ENCODE data around the gene CRP.
"Not testable (repeated sequence)": the region's sequence is repeated elsewhere in the genome, so short reads cannot be mapped to it uniquely, and the experiment has no call there.

Gene CRP, protein sequence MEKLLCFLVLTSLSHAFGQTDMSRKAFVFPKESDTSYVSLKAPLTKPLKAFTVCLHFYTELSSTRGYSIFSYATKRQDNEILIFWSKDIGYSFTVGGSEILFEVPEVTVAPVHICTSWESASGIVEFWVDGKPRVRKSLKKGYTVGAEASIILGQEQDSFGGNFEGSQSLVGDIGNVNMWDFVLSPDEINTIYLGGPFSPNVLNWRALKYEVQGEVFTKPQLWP

GRCh38 chr1:159714529-159714928 is at the start of gene CRP:
TSS of gene CRP (minus strand) at chr1:159714589. CDS start at chr1:159714485, 104 bp downstream.
- no peak within 1 kb of the TSS for H3K4me3 ChIP-seq (ENCODE audit: low read depth, low read length)

DNA sequence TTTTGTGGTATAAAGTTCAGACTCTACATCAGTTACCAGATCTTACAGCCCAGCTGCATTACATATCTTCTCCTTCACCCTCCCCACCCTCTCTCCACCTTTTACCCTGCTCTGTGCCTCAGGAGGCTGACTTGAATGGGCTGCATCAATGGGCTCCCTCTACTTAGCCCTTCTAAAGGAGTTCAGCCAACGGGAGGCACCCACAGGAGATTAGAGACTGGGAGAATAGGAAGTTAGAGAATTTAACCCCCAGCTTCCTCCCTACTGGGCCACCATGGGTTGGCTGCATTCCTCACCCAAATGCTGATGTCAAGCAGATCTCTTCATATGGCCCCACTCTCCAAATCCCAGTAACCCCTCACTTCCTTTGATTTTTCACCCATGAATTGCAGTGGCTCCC is 49.3 kb upstream of the CRP start:
- no peak overlapping the region for H3K4me3 ChIP-seq (ENCODE audit: low read depth, low read length)

GRCh38 chr1:159756397-159756796 is 42.0 kb upstream of the CRP start:
- H3K4me3 ChIP-seq (ENCODE audit: low read depth, low read length), result no peak overlapping the region

DNA sequence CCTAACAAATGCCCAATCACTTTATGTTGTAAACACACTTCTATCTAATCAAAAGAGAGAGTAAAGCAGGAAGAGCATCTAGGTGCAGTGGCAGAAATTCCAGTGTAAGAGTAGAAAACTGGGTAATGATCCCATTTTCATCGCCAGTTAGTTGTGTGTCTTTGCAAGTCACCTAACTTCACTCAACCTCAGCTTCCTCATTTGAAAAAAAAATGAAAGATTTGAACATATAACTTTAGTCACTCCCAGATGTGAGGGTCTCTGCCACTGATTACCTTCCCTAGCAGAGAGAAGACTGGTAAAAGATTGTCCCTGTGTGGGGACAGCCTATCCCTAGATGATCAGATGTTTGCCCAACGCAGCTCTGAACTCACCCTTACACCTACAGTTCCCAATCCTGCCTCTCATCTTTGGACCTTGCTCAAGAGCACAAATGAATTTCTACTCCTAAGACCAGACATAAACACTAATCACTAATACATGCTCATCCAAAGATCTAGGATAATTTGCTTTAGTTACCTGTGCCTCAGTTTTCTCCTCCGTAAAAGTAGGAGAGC is 41.1 kb upstream of the CRP start:
- H3K4me3 ChIP-seq (ENCODE audit: low read depth, low read length), result no peak overlapping the region

DNA sequence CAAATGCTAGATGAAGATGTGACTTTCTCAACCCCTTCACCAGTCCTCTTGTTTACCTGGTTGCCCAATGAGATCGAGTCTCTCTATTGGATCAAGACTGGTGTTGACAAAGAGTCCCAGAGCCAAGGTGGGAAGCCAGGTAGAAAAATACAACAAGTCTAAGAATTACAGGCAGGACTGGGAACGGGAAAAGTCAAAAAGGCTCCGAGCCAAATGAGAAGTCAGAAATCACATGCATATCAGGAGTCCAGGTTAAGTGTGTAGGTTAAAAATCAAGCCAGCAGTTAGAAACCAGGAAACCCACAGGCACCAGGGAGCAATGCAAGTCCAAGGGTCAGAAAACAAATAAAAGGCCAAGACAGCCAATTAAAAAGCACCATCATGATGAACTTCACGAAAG is 39.0 kb upstream of the CRP start:
- no peak overlapping the region for H3K4me3 ChIP-seq (ENCODE audit: low read depth, low read length)

DNA sequence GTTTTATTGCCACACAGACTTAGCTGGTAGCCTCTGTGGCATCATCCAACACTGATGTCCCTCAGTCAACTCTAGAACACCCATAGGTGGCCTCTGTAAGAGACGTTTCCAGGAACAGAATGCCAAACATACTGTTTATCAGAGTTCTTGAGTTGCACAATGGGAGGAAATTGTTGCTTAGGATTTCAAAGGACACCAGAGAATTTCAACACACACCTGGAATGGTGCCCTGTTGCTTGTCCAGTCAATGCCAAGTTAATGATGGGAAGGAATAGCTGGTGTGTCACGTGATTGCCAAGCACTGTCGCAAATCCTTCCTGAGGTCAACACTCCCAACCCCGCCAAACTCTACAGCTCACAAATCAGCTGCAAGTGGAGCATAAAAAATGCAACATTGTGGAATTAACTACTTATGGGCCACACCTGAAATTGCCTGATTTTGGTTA is 37.8 kb upstream of the CRP start:
- H3K4me3 ChIP-seq (ENCODE audit: low read depth, low read length), result no peak overlapping the region

DNA sequence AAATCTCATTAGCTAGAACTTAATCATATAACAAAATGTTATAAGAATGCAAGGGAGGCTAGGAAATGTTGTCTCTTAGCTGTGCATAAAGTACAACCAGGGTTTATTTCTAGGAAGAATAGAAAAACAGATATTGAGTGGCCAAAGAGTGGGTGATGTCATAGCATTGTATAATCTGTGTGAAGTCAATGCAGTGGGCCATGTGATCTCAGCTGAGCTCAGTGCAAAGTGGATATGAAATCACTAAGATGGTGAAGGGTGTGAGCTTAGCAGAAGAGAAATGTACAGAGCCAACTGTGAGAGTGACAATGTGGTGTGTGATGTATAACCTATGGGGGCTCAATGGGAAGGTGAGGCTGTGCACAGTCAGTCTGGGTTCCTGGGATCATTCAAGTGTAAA is 36.6 kb upstream of the CRP start:
- no peak overlapping the region for H3K4me3 ChIP-seq (ENCODE audit: low read depth, low read length)

- no peak overlapping the region for H3K4me3 ChIP-seq (ENCODE audit: low read depth, low read length)
These were observed 36.2 kb upstream of the CRP start for GRCh38 chr1:159750621-159751020.

DNA sequence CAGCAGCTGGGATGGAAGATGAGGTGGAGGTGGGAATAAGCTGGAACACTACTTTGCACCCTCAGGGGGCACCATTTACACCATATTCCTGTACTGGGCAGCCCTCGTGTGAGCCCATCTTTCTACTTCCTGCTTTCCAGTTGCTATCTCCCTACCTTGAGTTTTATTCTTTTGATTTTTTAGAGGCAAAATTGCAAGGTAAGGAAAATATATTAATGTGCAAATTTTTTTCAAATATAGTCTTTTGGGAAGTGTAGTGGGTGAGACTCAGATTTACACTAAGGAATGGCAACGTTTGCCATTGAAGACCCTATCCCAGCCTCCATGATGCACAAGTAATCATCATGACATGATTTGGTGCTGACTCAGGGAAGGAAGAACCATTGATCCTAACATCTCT is 35.2 kb upstream of the CRP start:
- no peak overlapping the region for H3K4me3 ChIP-seq (ENCODE audit: low read depth, low read length)

GRCh38 chr1:159748370-159748769 is 34.0 kb upstream of the CRP start:
- H3K4me3 ChIP-seq (ENCODE audit: low read depth, low read length), result no peak overlapping the region

DNA sequence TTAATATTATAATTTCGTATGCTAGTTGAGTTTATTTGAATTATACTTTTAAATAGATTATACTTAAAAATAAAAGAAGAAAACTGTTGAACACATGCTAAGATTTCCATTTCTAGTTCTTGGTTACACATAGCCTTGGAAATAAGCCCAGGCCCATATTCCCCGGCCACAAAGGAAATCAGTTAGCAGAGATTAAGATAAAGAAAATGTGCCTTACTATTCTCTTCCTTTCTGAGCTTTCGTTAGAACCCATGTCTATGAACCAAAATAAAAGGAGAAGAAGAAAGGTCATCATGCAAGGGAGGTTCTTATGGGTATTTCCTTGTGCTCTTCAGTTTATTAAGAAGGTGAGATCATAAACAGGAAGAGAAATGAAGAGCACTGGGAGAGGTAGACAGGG is 32.3 kb upstream of the CRP start:
- H3K4me3 ChIP-seq (ENCODE audit: low read depth, low read length), result no peak overlapping the region

DNA sequence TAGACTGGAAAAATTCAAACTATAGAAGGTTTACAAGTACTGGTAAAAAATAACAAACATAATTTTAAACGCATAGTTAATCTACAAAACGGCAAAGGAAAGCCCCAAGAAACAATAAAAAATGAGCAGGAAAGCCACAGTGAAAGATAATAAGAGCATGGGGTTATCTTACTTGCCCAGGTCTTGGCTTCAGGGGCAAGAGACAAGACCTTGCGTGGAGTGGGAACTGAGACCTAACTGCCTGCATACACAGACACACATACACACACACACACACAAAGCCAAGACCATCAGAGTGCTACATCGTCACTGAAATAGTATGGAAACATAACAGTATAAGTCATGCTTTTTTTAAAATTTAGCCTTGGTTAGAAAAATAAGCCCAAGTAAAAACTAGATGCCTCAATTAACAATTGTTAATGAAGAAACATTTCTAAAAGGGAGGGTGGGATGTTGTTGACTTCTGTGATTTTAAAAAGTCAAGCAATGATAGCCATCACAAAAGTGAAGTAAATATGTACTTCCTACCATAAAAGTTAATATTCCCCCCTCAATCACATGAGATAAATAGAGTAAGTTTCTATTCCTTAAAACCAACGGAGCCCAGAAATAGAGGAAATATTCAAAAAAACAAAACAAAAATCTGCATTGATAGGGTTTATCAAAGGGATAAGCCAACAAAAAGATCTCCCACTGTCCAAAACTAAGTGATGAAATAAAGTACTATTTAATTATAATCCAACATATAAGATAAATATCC is 29.4 kb upstream of the CRP start:
- no peak overlapping the region for H3K4me3 ChIP-seq (ENCODE audit: low read depth, low read length)

DNA sequence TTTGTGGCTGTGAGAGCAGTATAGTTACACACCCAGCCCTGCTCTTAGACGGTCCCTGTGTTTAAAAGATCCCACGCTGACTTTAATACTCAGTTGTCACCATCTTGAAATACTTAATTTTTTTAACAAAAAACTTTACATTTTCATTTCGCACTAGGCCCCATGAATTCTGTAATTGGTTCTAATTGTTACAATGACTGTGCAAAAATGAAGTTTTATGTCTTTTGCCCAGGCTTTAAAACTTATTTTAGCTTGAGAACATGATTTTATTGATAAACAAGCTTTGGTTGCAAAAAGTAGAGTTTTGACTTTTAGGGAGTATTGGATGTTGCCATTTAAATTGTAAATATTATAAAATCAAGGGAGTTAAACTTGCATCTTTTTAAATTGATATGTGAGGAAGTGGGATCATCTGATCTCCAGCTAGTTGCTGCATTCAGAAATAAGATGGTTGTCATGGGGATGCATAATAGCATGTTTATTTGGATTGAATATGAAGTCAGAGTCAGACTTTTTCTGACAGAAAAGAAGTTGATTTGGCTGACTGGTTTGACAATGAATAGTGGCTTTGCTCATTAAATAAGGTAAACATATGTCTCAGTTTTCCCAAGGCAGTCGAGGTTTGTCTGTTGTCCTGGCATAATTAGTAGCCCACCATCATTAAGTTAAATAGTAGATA is 23.0 kb upstream of the CRP start:
- no peak overlapping the region for H3K4me3 ChIP-seq (ENCODE audit: low read depth, low read length)

DNA sequence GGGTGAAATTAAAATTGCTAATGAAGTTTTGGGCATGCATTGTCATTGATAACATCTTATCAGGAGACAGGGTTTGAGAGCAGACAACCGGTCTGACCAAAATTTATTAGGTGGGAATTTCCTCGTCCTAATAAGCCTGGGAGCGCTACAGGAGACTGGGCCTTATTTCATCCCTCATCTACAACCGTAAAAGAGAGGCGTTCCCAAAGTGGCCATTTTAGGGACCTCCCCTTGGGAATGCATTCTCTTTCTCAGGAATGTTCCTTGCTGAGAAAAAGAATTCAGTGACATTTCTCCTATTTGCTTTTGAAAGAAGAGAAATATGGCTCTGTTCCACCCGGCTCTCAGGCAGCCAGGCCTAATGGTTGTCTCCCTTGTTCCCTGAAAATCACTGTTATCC is 8.8 kb upstream of the CRP start:
- H3K4me3 ChIP-seq (ENCODE audit: low read depth, low read length), result not testable (repeated sequence)

DNA sequence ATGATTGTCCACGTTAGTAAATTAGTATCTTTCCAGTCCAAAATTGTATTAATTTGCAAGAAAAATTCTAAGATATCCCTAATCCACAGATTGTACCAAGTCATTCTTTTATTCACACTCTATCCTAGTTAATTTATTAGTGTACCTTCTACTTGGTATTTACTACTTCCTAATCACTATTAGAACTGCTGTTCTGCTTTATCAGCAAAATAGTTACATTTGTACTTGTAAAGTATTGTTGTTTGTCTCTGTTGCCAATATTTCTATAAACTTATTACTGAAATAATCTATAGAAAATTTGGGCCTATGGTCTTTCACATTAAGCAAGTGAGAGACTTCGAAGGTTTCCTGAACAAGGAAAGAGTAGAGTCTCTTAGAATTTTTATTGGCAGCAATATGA is 5.6 kb upstream of the CRP start:
- H3K4me3 ChIP-seq (ENCODE audit: low read depth, low read length), result no peak overlapping the region

DNA sequence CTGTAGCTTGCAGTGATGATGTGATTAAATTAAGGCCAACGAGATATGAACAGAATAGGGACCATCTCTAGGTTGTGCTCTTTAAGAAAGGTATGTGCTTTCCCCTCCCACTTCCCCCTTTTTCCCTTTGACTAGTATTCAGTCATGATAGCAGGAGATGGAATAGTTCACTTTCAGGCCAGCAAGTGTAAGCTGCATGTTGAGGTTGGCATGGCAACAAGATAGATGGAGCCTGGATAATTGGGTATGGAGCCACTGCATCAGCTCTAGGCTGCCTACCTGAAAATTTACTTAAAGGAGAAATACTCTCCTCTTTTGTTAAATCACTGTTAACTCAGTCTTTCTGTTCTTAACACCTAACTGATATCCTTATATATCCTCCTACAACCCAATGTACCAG is 1.5 kb upstream of the CRP start:
- no peak overlapping the region for H3K4me3 ChIP-seq (ENCODE audit: low read depth, low read length)

DNA sequence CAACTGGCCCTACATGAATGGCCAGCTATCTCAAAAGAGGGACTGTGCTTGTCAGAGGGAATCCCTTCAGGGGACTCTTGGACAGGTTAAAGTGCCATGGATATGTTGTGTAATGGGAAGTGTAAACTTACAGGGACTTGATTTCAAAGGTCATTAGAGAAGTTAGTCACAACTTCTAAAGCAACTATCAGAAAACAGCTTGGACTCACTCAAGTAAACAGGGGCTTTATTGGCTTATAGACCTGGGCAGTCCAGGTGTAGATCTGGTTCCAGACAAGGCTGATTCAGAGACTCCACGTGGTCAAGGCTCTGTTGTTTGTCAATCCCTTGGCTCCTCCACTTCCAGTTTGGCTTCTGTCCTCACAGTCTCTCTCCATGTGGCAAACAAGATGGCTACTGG is 2.3 kb downstream of the CRP start:
- H3K4me3 ChIP-seq (ENCODE audit: low read depth, low read length), result no peak overlapping the region

DNA sequence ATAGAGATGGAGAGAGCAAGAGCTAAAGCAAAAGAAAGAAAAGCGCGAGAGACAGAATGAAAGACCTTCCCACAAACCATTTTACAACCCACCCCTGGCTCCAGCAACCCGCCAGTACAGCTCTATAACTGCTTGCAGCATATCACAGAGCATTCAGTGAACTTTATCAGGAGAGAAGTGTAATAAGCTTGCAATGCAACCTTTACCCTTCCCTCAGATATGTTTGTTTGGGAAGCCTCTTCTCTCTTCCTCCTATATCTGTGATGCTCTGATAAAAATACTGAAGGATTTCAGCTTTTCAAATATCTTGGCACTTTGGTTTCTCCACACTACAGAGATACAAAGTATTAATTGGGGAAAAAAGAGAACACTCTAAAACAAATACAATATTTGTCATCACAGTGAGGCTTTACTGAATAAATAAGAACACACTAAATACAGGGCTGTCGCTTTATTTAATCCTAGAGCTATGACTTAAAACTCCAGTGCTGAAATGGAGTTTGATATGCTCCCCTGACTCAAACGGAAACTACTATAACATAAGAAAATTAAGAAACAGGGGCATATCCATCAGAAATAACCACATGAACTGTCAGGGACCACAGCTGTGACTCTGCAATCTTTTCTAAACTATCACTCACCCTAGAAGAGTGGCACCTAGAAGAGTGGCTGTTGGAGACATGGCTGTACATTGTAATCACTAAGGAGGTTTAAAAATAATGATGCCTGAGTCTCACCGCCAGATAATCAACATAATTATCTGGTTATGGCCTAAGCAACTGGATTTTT is 6.7 kb downstream of the CRP start:
- no peak overlapping the region for H3K4me3 ChIP-seq (ENCODE audit: low read depth, low read length)

GRCh38 chr1:159705904-159706256 is 8.5 kb downstream of the CRP start:
- no peak overlapping the region for H3K4me3 ChIP-seq (ENCODE audit: low read depth, low read length)

GRCh38 chr1:159705251-159705903 is 9.0 kb downstream of the CRP start:
- H3K4me3 ChIP-seq (ENCODE audit: low read depth, low read length), result no peak overlapping the region

GRCh38 chr1:159704481-159704880 is 9.9 kb downstream of the CRP start:
- no peak overlapping the region for H3K4me3 ChIP-seq (ENCODE audit: low read depth, low read length)

All from iPS-11a (cell line).